ENCODE data around the gene ZNF407.

ZNF407 gene

GRCh38 chr18:75088021-75088506 lies 490.4 kb downstream of the ZNF407 start:
- no peak for DNase-seq (ENCODE audit: low read depth)
- TF ChIP-seq CTCF (IDR thresholded peaks at IDR 0.05; ENCODE audit: control insufficient read depth, insufficient read depth, low read depth, low read length, missing control alignments), result no peak
- no peak overlapping the region for H3K4me3 ChIP-seq (ENCODE audit: control insufficient read depth, low read depth, low read length)

- no peak for DNase-seq (ENCODE audit: low read depth)
- H3K4me3 ChIP-seq (ENCODE audit: control insufficient read depth, low read depth, low read length), result no peak overlapping the region
- no peak for TF ChIP-seq CTCF (IDR thresholded peaks at IDR 0.05; ENCODE audit: control insufficient read depth, insufficient read depth, low read depth, low read length, missing control alignments)
Observed at GRCh38 chr18:75088622-75089211, 491.0 kb downstream of the ZNF407 start.

- DNase-seq (ENCODE audit: low read depth), result no peak
- no peak overlapping the region for H3K4me3 ChIP-seq (ENCODE audit: control insufficient read depth, low read depth, low read length)
- TF ChIP-seq CTCF (IDR thresholded peaks at IDR 0.05; ENCODE audit: control insufficient read depth, insufficient read depth, low read depth, low read length, missing control alignments), result no peak
Observed at GRCh38 chr18:75089748-75090327, 492.2 kb downstream of the ZNF407 start.

GRCh38 chr18:75090336-75090735 lies 492.7 kb downstream of the ZNF407 start:
- H3K4me3 ChIP-seq (ENCODE audit: control insufficient read depth, low read depth, low read length), result no peak overlapping the region
- no peak for DNase-seq (ENCODE audit: low read depth)
- TF ChIP-seq CTCF (IDR thresholded peaks at IDR 0.05; ENCODE audit: control insufficient read depth, insufficient read depth, low read depth, low read length, missing control alignments), result no peak

- no peak overlapping the region for H3K4me3 ChIP-seq (ENCODE audit: control insufficient read depth, low read depth, low read length)
- no peak for TF ChIP-seq CTCF (IDR thresholded peaks at IDR 0.05; ENCODE audit: control insufficient read depth, insufficient read depth, low read depth, low read length, missing control alignments)
- no peak for DNase-seq (ENCODE audit: low read depth)
Observed at GRCh38 chr18:75097491-75098225, 500.0 kb downstream of the ZNF407 start.

GRCh38 chr18:75100832-75101630 lies 503.4 kb downstream of the ZNF407 start:
- H3K4me3 ChIP-seq (ENCODE audit: control insufficient read depth, low read depth, low read length), result no peak overlapping the region
- no peak for DNase-seq (ENCODE audit: low read depth)
- TF ChIP-seq CTCF (IDR thresholded peaks at IDR 0.05; ENCODE audit: control insufficient read depth, insufficient read depth, low read depth, low read length, missing control alignments), result no peak
